ENCODE measurements around the gene COL27A1.
"Not testable (repeated sequence)": the region's sequence is repeated elsewhere in the genome, so short reads cannot be mapped to it uniquely, and the experiment has no call there.

Gene COL27A1

GRCh38 chr9:114312513-114312875, 157.2 kb downstream of the COL27A1 start:
- no peak for DNase-seq

- DNase-seq = no peak
These were observed 157.8 kb downstream of the COL27A1 start for GRCh38 chr9:114313186-114313585.

GRCh38 chr9:114314256-114314867, 159.0 kb downstream of the COL27A1 start:
- no peak for DNase-seq

GRCh38 chr9:114314881-114315722, 159.8 kb downstream of the COL27A1 start:
- no peak for DNase-seq

- DNase-seq = no peak
These were observed 160.5 kb downstream of the COL27A1 start for GRCh38 chr9:114315723-114316363.

GRCh38 chr9:114316605-114317230, 161.4 kb downstream of the COL27A1 start:
- no peak for DNase-seq

GRCh38 chr9:114317665-114318357, 162.5 kb downstream of the COL27A1 start:
- DNase-seq = no peak

- DNase-seq = no peak
These were observed 163.1 kb downstream of the COL27A1 start for GRCh38 chr9:114318416-114318815.

- DNase-seq = no peak
These were observed 163.8 kb downstream of the COL27A1 start for GRCh38 chr9:114319147-114319546.

GRCh38 chr9:114320710-114321109, 165.4 kb downstream of the COL27A1 start:
- DNase-seq = not testable (repeated sequence)

GRCh38 chr9:114321759-114322158, 166.4 kb downstream of the COL27A1 start:
- DNase-seq = peak; percentile 31

GRCh38 chr9:114322160-114322818, 167.0 kb downstream of the COL27A1 start:
- DNase-seq = not testable (repeated sequence)

GRCh38 chr9:114322831-114323531, 167.6 kb downstream of the COL27A1 start, which contains the start of gene ORM1:
TSS of gene ORM1 (plus strand) at chr9:114323098. CDS start at chr9:114323134, 36 bp downstream.
- not testable (repeated sequence) for DNase-seq

- not testable (repeated sequence) for DNase-seq
These were observed 168.5 kb downstream of the COL27A1 start for GRCh38 chr9:114323849-114324248.

- no peak for DNase-seq
These were observed 169.2 kb downstream of the COL27A1 start for GRCh38 chr9:114324492-114324891.

- DNase-seq = not testable (repeated sequence)
These were observed 169.6 kb downstream of the COL27A1 start for GRCh38 chr9:114324965-114325364.

GRCh38 chr9:114325684-114326254, 170.4 kb downstream of the COL27A1 start:
- not testable (repeated sequence) for DNase-seq

- DNase-seq = no peak
These were observed 172.4 kb downstream of the COL27A1 start for GRCh38 chr9:114327749-114328148.

GRCh38 chr9:114328357-114328820, 173.1 kb downstream of the COL27A1 start:
- not testable (repeated sequence) for DNase-seq

GRCh38 chr9:114328937-114329624, 173.7 kb downstream of the COL27A1 start:
- DNase-seq = not testable (repeated sequence)
